ENCODE data around the gene SMIM32.

The SMIM32 gene

GRCh38 chr5:136169218-136169617 lies 23.7 kb downstream of the SMIM32 start:
- H3K4me2 ChIP-seq (ENCODE audit: low read depth, low read length, poor library complexity, severe bottlenecking), result no peak overlapping the region
- H4K20me1 ChIP-seq (ENCODE audit: insufficient read depth, low read length, poor library complexity, severe bottlenecking), result peaks cover 6% of the 10 kb centered on the region
- no peaks in the 10 kb centered on the region for H3K9me2 ChIP-seq (replicated peaks; ENCODE audit: low read depth, low read length)
- no peaks in the 10 kb centered on the region for H3F3A ChIP-seq (ENCODE audit: low read depth)
- TF ChIP-seq, protein P1, sequence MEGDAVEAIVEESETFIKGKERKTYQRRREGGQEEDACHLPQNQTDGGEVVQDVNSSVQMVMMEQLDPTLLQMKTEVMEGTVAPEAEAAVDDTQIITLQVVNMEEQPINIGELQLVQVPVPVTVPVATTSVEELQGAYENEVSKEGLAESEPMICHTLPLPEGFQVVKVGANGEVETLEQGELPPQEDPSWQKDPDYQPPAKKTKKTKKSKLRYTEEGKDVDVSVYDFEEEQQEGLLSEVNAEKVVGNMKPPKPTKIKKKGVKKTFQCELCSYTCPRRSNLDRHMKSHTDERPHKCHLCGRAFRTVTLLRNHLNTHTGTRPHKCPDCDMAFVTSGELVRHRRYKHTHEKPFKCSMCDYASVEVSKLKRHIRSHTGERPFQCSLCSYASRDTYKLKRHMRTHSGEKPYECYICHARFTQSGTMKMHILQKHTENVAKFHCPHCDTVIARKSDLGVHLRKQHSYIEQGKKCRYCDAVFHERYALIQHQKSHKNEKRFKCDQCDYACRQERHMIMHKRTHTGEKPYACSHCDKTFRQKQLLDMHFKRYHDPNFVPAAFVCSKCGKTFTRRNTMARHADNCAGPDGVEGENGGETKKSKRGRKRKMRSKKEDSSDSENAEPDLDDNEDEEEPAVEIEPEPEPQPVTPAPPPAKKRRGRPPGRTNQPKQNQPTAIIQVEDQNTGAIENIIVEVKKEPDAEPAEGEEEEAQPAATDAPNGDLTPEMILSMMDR (conservative IDR thresholded peaks at IDR 0.05; ENCODE audit: low read length), result no peak
- no peak for TF ChIP-seq EZH2phosphoT487 (IDR thresholded peaks at IDR 0.05; ENCODE audit: borderline replicate concordance)
- no peaks in the 10 kb centered on the region for H3K4me1 ChIP-seq (ENCODE audit: insufficient read depth, low read length, poor library complexity, severe bottlenecking)
- no peak overlapping the region for H3K4me3 ChIP-seq (ENCODE audit: low read length, poor library complexity, severe bottlenecking)
- H3K27me3 ChIP-seq (ENCODE audit: insufficient read depth, low read length, poor library complexity, severe bottlenecking), result no peaks in the 10 kb centered on the region
- H2AFZ ChIP-seq (ENCODE audit: low read length), result no peak overlapping the region
- no peaks in the 10 kb centered on the region for H3K9me3 ChIP-seq (ENCODE audit: insufficient read depth, low read depth, low read length)
- 0 out of 2 replicates have a peak, but pooled peaks cover 3% of the 10 kb centered on the region for H3K79me2 ChIP-seq (ENCODE audit: insufficient read depth, low read length)
- no peak overlapping the region for H3K9ac ChIP-seq (ENCODE audit: low read depth, low read length, poor library complexity, severe bottlenecking)
- peaks cover 71% of the 10 kb centered on the region for H3K36me3 ChIP-seq (ENCODE audit: insufficient read depth, low read length)

DNA sequence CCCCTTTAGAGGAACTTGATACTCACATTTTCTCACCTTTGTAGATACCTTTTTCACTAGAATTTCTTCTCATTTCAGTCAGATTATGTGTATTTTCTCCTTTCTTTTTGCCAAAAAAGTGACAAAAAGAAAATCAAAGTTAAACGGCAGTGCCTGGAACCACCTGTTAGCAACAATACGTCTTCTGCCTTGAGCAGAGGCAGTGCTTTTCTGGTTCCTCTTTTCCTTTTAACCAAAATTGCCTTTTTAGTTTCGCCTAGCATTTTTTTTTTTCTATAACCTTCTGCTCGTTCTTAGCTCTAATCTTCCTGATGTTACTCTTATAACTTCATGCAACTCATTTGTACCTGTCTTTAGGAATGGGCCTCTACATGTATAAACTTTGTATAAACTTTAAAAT lies 26.1 kb downstream of the SMIM32 start:
- H2AFZ ChIP-seq (ENCODE audit: low read length), result no peak overlapping the region
- H3K4me3 ChIP-seq (ENCODE audit: low read length, poor library complexity, severe bottlenecking), result no peak overlapping the region
- TF ChIP-seq, protein P1 (conservative IDR thresholded peaks at IDR 0.05; ENCODE audit: low read length), result no peak
- TF ChIP-seq EZH2phosphoT487 (IDR thresholded peaks at IDR 0.05; ENCODE audit: borderline replicate concordance), result no peak
- no peak overlapping the region for H3K9ac ChIP-seq (ENCODE audit: low read depth, low read length, poor library complexity, severe bottlenecking)
- no peaks in the 10 kb centered on the region for H3K4me1 ChIP-seq (ENCODE audit: insufficient read depth, low read length, poor library complexity, severe bottlenecking)
- H3F3A ChIP-seq (ENCODE audit: low read depth), result no peaks in the 10 kb centered on the region
- H3K9me2 ChIP-seq (replicated peaks; ENCODE audit: low read depth, low read length), result no peaks in the 10 kb centered on the region
- no peaks in the 10 kb centered on the region for H3K9me3 ChIP-seq (ENCODE audit: insufficient read depth, low read depth, low read length)
- H3K4me2 ChIP-seq (ENCODE audit: low read depth, low read length, poor library complexity, severe bottlenecking), result no peak overlapping the region
- H3K27me3 ChIP-seq (ENCODE audit: insufficient read depth, low read length, poor library complexity, severe bottlenecking), result no peaks in the 10 kb centered on the region
- peaks cover 6% of the 10 kb centered on the region for H4K20me1 ChIP-seq (ENCODE audit: insufficient read depth, low read length, poor library complexity, severe bottlenecking)
- H3K79me2 ChIP-seq (ENCODE audit: insufficient read depth, low read length), result 0 out of 2 replicates have a peak, but pooled peaks cover 3% of the 10 kb centered on the region
- H3K36me3 ChIP-seq (ENCODE audit: insufficient read depth, low read length), result peaks cover 72% of the 10 kb centered on the region

- no peak overlapping the region for H2AFZ ChIP-seq (ENCODE audit: low read length)
- H3K27me3 ChIP-seq (ENCODE audit: insufficient read depth, low read length, poor library complexity, severe bottlenecking), result no peaks in the 10 kb centered on the region
- peaks cover 7% of the 10 kb centered on the region; the same call in 1 of the 2 replicates for H3K79me2 ChIP-seq (ENCODE audit: insufficient read depth, low read length)
- TF ChIP-seq EZH2phosphoT487 (IDR thresholded peaks at IDR 0.05; ENCODE audit: borderline replicate concordance), result no peak
- TF ChIP-seq, protein P1 (conservative IDR thresholded peaks at IDR 0.05; ENCODE audit: low read length), result no peak
- H3K36me3 ChIP-seq (ENCODE audit: insufficient read depth, low read length), result peaks cover 65% of the 10 kb centered on the region
- no peaks in the 10 kb centered on the region for H3K9me2 ChIP-seq (replicated peaks; ENCODE audit: low read depth, low read length)
- H3K4me2 ChIP-seq (ENCODE audit: low read depth, low read length, poor library complexity, severe bottlenecking), result no peak overlapping the region
- no peak overlapping the region for H3K4me3 ChIP-seq (ENCODE audit: low read length, poor library complexity, severe bottlenecking)
- H3K9me3 ChIP-seq (ENCODE audit: insufficient read depth, low read depth, low read length), result no peaks in the 10 kb centered on the region
- H3F3A ChIP-seq (ENCODE audit: low read depth), result no peaks in the 10 kb centered on the region
- H4K20me1 ChIP-seq (ENCODE audit: insufficient read depth, low read length, poor library complexity, severe bottlenecking), result peaks cover 6% of the 10 kb centered on the region
- no peak overlapping the region for H3K9ac ChIP-seq (ENCODE audit: low read depth, low read length, poor library complexity, severe bottlenecking)
- H3K4me1 ChIP-seq (ENCODE audit: insufficient read depth, low read length, poor library complexity, severe bottlenecking), result no peaks in the 10 kb centered on the region
Observed at GRCh38 chr5:136164226-136164625, 28.7 kb downstream of the SMIM32 start.

All from Loucy (cell line).